Measurements from ENCODE around the gene TMEM126A.
"Not testable (repeated sequence)": the region's sequence is repeated elsewhere in the genome, so short reads cannot be mapped to it uniquely, and the experiment has no call there.

TMEM126A gene

DNA sequence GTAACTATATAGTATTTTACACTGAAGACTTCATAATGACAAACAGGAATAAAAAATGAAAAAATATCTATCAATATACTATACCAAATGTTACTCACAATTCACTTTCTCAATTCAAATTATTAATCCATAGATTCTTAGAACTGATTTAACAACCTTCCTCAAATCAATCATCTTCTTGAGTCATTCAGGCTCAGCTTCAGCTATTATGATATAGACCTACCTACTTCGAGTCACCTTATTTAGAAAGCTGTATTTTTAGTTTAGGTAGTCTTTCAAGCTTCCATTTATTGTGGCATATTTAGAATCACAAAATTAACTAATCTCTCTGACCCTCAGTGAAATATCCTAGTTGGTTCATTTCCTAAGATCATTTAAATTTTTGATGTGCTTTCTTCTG, 9.0 kb downstream of the TMEM126A start:
- no peak for DNase-seq (ENCODE audit: low read depth in 3 of 3, low spot score in 1 of 3)

DNA sequence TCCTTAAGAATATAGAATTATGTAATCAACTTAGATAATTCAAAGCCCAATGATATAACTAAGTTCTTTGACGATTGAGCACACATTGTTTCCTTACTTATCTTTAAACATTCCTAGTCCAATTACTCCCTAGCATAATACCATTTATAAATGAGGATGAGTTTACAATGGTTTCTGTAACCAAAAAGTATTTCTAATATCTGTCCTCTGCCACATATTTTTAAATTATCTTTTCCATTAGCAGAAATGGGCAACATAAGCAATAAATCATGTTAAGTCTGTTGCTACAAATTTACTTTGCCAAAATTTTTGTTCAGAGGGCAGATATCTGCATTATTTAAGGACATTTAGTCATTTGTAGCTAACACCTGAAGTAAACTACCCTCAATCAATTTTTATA, 10.4 kb downstream of the TMEM126A start:
- DNase-seq (ENCODE audit: low read depth in 3 of 3, low spot score in 1 of 3) = no peak

DNA sequence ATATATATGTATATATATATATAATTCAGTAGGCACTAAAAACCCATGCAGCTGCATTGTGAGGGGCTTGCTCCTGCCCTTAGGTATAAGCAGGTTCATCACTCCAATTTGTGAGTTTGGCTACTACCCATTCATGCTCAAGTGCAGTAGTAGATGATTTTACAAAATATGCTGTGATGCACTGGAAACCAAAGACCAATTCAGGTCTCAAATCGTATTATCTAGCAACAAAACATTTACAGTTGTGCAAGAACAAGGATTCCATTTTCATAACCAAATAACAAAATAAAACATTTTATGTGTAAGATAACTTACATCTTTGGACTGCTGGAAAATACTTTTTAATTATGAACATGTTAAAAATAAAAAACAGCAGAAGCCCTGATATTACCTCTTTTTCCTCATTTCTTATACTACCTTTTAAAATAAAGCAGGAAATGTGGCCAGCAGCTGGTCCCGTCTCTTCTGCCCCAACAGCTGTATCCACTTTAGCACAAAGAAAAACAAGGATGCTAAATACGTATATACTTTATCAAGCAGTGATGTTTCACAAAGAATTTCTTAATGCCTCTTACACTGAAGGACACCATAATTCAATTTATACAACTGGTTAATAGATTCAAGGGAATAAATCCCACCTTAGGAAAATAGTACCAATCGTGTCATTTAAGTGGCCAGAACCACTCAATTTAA, 14.4 kb downstream of the TMEM126A start:
- DNase-seq (ENCODE audit: low read depth in 3 of 3, low spot score in 1 of 3) = no peak

DNA sequence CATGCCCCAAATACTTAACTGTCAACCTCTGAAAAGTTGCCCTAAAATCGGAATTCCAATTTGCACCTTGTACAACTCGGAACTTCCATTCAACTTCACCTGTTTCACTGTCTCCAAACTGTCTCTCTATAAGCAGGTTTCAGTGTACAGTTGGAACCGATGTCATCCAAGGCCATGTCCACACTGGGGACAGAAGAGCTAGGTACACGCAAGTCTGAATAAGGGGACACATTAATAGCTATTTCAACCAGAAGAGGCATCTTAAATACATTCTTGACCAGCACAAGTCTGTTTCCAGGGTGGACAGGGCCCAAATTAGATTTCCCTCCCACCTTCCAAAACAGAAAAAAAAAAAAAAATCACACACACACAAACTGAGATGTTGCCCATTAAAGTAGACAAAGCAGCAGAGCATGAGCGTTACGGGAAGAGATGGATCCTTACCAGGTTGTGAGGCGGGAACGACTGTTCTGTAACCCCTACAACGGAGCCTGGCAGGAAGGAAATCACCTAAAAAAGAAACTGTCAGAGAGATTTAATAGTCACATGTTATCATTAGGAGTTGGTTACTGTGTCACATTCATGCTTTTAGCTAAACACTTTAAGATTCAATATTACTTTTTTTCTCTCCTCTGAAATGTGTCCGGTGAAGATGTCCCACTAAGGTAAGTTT, 15.4 kb downstream of the TMEM126A start:
- no peak for DNase-seq (ENCODE audit: low read depth in 3 of 3, low spot score in 1 of 3)

DNA sequence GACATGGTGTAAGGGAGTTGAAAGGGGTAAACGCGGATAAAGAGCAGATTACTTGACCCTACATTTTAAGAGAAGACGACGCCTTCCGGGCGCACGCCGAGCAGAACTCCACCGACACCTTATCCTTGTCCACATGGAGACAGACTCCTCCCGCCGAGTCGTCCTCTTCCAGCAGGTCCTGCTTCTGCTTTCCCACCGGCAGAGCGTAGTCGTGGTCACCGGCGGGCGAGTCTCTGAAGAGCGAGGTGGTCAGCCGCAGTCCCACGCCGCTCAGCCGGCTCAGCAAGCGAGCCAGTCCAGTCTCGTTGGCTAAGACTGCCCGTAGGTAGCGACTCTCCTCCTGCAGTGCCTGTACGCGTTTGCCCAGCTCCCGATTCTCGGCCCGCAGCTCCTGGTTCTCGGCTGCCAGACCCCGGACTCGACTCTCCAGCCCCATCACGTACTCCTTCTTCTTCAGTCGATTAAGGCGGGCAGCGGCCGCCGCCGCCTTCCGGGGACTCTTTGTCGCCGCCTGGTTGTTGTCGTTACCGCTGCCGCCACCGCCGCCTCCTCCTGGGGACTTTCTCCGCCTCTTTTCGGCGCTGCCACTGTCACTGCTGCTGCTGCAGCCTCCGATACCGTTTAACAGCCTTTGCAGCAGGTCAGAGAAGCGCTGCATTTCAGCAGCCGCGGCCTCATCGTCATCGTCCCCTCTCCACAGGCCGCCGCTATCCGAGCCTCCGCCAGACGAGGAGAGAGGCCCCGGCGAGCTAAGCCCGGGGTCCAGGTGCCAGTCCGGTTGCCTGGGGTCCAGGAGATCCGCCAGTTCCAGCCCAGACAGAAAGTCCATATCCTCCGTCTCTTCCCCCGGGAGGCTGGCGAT, 16.2 kb downstream of the TMEM126A start:
- DNase-seq (ENCODE audit: low read depth in 3 of 3, low spot score in 1 of 3) = peak; percentile 76 to 83 (median 77)

DNA sequence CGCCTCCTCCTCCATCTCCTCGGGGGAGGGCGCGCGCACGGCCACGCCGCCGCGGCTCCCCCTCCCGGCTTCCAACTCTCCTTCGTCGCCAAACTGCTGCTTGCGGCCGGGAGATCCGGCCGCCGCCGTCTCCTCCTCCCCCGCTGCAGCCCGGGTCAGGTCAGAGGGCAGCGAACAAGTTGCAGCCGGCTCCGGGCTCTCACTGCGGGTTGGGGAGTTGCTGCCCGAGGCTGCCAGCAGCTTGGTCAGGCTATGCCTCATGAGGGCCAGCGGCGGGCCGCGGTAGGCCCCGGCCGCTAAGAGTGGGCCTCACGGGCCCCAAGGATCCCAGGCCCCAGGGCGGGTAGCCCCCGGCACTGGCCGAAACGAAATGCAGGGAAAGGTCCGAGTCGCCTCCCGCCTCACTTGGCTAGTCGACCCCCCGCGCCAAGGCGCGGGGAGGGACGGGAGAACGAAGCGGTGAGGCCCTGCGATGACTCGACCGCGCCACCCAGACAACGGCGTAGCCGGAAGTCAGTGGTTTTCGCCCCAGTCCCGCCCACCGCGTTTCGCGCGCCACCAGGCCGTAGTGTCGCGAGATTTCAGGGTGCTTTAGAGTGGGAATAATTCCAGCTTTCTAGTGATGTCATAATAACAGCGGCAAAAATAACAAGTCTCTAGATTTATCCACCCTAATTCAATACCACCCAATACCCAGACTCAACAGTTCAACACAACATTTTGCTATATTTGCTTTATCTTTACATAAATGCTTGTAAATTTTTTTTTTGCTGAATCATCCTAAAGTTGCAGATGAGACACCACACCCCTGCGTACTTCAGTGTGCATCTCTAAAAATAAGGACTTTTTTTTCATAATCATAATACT, 17.1 kb downstream of the TMEM126A start, which contains the start of gene CREBZF:
Gene CREBZF (minus strand): TSS at position 515 of the 867 bp plus-strand sequence. CDS start 254 bp downstream, at position 261.
- DNase-seq (ENCODE audit: low read depth in 3 of 3, low spot score in 1 of 3) = peak; percentile 76 to 91 (median 85)

DNA sequence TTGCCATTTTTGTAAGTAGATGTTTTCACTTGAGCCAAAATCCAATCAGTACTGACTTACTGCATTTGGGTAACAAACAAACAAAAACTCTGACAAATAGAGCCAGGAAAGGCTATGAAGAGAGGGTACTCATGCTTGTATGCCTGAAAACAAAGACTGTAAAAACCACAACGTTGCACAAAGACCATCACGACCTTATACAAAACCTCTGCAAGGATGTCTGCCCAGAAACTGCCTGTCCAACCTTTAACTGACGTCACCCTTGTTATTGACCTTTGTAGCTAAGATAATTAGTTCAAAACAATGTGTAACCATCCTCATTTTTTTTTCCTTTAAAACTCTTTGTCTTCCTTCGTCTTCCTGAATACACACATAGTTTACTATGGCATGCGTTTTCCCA, 18.0 kb downstream of the TMEM126A start:
- no peak for DNase-seq (ENCODE audit: low read depth in 3 of 3, low spot score in 1 of 3)

DNA sequence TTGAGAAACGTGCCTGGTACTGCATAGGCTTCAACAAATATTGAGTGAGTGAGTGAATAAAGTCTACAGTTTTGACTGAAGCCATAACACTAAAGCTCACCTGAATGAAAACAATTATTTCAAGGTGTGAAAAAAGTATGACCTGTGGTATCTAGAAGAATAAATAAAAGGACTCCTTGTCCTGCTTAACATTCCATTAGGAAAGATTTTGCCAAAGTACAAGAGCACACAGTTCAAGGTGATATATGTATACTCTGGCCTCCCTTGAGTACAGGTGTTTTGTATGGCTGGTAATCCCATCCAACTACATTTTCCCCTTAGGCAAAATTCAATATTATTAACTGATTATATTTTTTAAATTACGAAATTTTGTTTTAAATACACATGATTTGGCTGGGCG, 18.9 kb downstream of the TMEM126A start:
- DNase-seq (ENCODE audit: low read depth in 3 of 3, low spot score in 1 of 3) = no peak

DNA sequence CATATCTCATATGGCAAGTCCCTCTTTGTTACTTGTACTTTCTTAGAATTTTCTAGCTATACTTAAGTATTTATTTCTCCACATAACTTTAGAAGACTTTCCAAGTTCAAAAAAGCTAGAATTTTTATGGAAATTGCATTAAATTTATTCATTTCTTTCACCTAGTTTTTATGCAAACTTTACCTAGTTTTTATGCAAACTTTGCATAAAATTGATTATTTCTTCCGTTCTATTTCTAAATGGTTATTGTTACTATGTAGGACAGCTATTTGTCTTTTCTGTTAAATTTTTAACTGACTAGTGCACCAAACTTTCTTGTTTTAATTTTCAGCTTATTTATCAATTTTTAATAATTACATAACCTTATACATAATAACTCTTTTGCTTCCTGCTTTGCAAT, 20.4 kb downstream of the TMEM126A start:
- DNase-seq (ENCODE audit: low read depth in 3 of 3, low spot score in 1 of 3) = no peak

DNA sequence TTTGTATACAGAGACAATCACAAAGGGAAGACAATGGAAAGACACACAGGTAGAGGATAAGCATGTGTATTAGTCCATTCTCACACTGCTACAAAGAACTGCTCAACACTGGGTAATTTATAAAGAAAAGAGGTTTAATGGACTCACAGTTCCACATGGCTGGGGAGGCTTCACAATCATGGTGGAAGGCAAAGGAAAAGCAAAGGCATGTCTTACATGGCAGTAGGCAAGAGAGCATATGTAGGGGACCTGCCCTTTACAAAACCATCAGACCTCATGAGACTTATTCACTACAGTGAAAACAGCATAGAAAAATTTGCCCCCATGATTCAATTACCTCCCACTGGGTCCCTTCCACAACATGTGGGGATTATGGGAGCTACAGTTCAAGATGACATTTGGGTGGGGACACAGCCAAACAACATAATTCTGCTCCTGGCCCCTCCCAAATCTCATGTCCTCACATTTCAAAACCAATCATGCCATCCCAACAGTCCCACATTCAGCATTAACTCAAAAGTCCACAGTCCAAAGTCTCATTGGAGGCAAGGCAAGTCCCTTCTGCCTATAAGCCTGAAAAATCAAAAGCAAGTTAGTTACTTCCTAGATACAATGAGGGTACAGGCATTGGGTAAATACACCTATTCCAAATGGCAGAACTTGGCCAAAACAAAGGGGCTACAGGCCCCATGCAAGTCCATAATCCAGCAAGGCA, 23.3 kb downstream of the TMEM126A start:
- not testable (repeated sequence) for DNase-seq (ENCODE audit: low read depth in 3 of 3, low spot score in 1 of 3)

DNA sequence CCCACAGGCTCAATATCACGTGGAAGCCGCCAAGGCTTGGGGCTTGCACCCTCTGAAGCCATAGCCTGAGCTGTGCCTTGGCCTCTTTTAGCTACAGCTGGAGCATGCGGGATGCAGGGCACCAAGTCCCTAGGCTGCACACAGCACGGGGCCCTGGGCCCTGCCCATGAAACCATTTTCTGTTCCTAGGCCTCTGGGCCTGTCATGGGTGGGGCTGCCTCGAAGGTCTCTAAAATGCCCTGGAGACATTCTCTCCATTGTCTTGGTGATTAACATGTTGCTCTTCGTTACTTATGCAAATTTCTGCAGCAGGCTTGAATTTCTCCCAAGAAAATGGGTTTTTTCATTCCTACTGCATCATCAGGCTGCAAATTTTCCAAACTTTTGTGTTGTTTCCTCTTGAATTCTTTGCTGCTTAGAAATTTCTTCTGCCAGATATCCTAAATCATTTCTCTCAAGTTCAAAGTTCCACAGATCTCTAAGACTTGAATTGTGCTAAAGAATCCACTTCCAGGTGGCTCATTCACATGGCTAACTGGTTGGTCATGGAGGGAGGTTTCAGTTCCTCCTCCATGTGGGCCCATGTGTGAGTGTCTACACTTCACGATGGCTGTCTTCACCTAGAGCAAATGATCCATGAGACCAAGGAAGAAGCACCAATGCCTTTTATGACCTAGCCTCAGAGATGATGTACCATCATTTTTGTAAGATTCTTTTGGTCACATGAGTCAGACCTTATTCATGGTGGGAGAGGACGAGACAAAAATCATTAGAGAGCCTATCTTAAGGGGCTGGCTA, 24.5 kb downstream of the TMEM126A start:
- no peak for DNase-seq (ENCODE audit: low read depth in 3 of 3, low spot score in 1 of 3)

DNA sequence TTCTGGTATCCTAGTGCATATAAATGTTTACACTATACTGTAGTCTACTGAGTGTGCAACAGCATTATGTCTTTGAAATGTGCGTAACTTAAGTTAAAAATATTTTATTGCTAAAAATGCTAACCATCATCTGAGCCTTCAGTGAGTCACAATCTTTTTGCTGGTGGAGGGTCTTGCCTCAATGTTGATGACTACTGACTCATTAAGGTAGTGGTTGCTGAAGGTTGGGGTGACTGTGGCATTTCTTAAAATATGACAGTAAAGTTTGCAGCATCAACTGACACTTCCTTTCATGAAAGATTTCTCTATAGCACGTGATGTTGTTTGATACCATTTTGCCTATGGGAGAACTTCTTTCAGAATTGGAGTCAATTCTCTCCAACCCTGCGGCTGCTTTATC, 25.6 kb downstream of the TMEM126A start:
- DNase-seq (ENCODE audit: low read depth in 3 of 3, low spot score in 1 of 3) = no peak

DNA sequence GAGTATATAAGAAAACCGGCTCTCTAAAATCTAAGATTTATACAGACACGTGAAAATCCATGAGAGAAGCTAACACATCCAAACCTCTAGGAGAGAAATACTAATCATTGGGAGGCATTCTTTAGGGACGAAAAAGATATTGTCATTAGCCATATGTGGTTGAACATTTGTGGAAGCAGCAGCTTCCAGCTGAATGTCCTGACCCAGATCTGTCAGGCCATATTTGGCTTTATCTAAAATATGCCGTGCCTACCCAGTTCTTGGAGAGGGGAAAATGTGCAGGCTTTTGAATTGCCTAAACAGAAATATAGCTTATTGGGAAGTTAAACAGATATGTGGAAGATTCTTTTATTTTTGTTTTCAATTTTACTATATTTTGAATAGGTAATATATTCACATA, 31.8 kb downstream of the TMEM126A start:
- no peak for DNase-seq (ENCODE audit: low read depth in 3 of 3, low spot score in 1 of 3)

DNA sequence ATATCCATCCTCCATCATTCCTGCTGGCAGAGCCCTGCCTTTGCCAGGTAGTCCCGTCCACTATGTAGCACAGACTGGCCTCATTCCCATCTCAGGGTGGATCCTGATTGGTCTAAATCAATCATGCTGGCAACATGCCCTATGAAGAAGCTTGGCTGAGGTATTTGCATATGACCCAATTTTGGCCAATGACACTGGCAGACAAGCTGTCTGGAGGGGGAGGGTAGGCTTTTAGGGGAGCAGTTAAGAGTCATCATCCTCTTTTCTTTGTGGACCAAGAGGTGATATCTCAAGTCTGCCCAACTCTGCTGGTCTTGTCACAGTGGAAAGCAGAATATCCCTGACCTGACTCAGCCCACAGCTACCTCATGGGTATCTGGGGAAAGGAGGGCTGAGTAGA, 33.1 kb downstream of the TMEM126A start:
- no peak for DNase-seq (ENCODE audit: low read depth in 3 of 3, low spot score in 1 of 3)

DNA sequence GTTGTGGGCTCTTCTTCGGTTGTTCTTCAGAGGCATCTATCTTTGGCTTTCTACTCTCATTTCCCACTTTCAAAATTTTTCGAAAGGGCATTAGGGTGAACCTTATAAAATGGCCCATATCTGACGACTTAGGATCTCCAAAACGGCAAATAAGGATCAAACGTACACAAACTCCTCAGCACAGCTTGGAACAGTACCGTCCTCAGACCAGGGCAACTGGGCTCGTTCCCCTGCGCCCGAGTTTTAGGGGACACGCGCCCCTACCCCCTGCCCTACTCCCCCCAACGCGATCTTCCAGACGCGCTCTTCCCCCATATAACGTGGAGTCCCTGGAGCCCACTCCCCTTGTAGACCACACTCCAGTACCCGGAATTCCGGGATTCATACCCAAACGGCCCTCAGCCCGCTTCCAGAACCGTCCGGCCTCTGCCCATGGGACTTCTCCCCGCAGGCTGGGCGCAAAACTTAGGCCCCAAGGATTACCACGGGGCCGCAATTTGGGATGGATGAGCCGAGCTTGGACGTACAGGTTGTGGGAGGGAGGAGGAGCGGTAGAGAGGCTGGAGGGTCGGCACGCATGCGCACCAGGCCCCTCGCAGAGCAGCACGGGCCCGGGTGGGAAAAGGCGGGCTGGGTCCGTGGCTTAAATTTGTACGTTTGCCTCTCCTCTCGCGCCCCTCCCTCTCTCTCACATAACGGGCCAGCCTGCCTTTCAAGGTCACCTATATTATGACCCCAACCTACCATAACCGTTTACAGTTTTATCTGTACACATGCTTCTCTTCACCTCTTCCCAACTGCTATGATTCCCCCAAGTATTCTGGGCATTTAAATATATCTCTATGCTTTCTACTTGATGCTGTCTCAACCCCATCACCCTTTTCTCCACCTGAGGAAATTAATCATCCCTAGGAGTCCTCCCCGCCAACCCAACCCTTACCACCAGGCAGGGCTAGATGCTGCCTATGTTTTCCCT, 34.9 kb downstream of the TMEM126A start:
- peak in 2 of 3 donors; percentile 24 to 50 for DNase-seq (ENCODE audit: low read depth in 3 of 3, low spot score in 1 of 3)

DNA sequence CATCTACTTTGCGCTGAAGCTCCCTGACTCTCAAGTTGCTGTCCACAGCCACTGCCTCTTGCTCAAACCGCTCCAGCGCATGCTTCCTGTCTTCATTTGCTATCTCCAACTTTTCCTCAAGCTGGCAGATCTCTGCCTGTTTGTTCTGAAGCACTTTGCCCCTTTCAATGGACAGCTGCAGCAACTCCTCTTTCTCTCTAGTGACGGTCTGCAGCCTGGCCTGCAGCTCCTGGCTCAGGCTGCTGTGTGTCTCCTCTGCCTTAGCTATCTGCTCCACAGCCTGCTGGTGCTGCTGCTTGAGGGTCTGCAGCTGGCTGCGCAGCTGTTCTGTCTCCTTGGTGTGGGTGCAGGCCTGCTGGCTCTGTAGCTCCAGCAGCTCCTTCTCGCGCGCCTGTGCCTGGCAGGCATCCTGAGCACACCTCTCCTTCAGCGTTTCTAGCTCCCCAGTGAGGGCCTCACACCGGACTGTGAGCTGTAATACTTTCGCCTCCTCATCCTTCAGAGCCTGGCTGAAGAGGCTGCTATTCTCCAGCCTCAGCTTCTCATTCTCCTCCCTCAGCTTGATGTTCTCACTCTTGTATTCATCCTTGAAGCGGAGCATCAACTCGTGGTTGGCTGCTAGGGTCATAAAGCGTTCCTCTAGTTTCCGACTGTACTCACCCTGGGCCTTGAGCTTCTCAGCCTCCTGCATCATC, 37.5 kb downstream of the TMEM126A start:
- no peak for DNase-seq (ENCODE audit: low read depth in 3 of 3, low spot score in 1 of 3)

DNA sequence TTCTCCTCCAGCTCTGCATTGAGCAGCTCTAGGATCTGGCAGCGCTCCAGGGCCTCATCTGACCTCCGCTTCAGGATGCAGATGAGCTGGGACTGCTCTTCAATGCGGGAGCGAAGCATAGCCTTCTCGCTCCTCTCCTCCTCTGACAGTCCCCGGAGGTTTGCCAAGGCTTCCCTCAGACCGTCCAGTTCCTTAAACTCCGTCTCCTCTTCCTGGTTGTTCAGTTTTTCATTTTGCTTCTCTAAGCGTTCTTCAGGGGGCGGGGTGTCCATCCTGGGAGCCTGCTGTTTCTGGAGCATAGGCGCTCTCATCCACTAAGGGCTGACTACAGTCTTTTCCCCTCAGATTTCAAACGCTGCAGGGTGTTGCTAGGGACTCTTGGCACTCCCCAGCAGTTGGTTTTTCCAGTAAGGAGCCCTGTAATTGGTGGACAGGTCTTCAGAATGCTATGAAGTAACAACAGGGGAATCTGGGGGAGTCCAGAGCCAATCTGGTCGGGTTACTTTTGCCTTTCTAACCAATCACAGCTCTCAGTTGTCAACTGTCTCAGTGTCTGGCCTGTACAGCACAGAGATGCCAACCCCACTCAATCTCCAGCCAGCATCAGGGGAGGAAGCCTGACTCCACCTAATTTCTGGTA, 38.2 kb downstream of the TMEM126A start, which contains the start of gene CCDC89:
Gene CCDC89 (minus strand): TSS at position 376 of the 640 bp plus-strand sequence. CDS start 65 bp downstream, at position 311.
- no peak for DNase-seq (ENCODE audit: low read depth in 3 of 3, low spot score in 1 of 3)

Measured in stimulated activated CD4-positive, alpha-beta T cell treated with anti-CD3 and anti-CD28 coated beads, TNF-alpha, amount 100 ng/mL, for 1 hour (primary cell).